C4-2B (cell line): ENCODE results near the gene ARHGEF4.

ENCODE experiments used
- H3K27ac ChIP-seq: fragments of 450-650 bp; 2 replicates; pipeline ENCODE4 v1.5.1; 2017
- ZFX ChIP-seq: fragments of 450-650 bp; IDR thresholded peaks from 2 replicates; pipeline ENCODE4 v1.6.1; 2017
- TF ChIP-seq, protein P1 (sequence below): fragments of 450-650 bp; conservative IDR thresholded peaks from 2 replicates; pipeline ENCODE4 v1.5.1; 2017; ENCODE audit warnings: mild to moderate bottlenecking

ARHGEF4 gene

DNA sequence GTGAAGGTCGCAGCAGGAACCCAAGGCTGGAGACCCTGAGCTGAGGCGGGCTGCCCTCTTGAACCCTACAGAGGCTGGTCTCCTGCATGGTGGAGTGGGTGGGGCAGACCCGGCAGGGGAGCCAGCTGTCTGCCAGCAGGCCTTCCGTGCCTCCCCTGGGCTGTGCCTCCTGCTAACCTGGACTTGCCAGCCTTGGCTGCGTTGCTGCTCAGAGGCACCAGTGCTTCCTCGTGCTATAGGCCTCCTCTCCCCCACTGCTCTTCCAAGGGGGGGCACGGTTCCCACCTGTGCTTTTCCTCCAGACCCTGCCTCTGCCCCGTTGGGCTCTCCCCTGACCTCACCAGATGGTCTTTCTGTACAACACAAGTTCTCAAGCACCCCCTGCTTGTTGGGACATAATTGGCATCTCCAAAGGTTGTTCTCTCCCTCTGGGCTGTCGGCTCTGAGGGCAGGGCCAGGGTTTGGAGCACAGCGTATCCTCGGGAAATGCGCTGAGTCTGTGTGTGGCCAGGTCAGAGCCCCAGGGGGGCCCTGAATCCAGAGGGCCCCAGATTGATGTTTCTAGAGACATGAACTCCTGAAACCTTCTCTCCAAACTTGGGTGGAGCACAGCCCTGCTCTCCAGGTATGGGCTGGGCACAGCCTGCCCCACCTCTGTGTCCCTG lies 6.7 kb downstream of the ARHGEF4 start:
- TF ChIP-seq, protein P1, sequence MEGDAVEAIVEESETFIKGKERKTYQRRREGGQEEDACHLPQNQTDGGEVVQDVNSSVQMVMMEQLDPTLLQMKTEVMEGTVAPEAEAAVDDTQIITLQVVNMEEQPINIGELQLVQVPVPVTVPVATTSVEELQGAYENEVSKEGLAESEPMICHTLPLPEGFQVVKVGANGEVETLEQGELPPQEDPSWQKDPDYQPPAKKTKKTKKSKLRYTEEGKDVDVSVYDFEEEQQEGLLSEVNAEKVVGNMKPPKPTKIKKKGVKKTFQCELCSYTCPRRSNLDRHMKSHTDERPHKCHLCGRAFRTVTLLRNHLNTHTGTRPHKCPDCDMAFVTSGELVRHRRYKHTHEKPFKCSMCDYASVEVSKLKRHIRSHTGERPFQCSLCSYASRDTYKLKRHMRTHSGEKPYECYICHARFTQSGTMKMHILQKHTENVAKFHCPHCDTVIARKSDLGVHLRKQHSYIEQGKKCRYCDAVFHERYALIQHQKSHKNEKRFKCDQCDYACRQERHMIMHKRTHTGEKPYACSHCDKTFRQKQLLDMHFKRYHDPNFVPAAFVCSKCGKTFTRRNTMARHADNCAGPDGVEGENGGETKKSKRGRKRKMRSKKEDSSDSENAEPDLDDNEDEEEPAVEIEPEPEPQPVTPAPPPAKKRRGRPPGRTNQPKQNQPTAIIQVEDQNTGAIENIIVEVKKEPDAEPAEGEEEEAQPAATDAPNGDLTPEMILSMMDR = no peak
- no peak for TF ChIP-seq ZFX
- no peak overlapping the region for H3K27ac ChIP-seq

DNA sequence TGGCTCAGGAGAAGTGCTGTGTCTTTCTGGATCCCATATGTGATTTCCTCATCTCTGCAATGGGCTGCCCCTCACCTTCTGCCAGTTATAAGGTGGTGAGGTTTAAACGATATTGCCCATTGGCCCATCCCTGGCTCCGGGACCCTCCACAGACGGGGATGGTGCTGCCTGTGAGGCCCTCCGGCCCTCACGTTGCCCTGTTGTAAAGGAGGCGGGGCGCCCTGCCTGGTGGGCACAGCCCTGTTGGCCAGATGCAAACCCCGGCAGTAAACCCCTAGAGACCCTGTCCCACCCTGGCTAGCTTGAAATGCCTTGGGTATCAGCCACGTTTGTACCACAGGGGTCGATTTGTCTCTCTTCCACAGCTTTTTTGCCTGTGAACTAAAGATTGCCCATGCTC lies 7.4 kb downstream of the ARHGEF4 start:
- TF ChIP-seq ZFX = no peak
- TF ChIP-seq, protein P1 = no peak
- H3K27ac ChIP-seq = no peak overlapping the region

DNA sequence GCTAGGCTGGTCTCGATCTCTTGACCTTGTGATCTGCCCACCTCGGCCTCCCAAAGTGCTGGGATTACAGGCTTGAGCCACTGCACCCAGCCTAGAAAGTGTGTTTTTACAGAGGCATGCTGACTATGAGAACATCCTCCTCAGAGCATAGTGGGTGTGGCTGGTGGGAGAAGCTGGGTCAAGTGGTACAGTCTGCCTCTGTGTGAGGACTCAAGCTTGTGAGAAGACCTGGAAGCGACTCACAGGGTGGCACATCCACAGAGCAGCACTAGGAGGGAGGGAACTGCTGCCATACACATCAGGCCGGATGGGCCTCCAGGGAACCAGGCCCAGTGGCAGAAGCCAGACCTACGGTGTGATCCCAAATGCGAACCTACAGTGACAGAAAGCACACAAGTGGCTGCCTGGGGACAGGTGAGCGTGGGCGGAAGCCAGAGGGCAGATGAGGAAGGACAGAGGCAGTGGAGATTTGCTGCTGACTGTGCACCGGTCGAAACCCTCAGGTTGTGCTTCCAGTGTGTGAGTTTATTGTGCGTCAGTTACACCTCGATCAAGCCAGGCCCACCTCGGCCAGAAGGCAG lies 8.9 kb downstream of the ARHGEF4 start:
- TF ChIP-seq ZFX = no peak
- TF ChIP-seq, protein P1 = no peak
- no peak overlapping the region for H3K27ac ChIP-seq

DNA sequence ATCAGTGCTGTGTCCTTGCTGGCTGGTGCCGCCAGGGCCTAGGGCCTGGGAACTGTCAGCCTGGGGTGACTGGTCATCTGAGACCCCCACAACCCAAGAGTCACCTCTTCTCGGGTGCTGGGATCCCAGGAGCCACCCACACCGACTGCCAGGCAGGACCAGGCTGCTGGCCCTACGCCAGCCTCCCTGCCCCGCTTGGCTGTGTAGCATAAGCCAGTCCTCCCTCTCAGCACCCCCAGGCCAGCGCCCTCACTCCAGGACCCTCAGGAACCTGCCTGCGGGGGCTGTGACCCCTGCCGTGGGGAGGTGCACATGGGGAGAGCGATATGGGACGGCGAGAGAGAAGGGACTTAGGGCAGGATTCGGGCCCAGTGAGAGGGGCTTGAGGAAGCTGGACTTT lies 9.5 kb downstream of the ARHGEF4 start:
- no peak overlapping the region for H3K27ac ChIP-seq
- TF ChIP-seq ZFX = no peak
- TF ChIP-seq, protein P1 = no peak

DNA sequence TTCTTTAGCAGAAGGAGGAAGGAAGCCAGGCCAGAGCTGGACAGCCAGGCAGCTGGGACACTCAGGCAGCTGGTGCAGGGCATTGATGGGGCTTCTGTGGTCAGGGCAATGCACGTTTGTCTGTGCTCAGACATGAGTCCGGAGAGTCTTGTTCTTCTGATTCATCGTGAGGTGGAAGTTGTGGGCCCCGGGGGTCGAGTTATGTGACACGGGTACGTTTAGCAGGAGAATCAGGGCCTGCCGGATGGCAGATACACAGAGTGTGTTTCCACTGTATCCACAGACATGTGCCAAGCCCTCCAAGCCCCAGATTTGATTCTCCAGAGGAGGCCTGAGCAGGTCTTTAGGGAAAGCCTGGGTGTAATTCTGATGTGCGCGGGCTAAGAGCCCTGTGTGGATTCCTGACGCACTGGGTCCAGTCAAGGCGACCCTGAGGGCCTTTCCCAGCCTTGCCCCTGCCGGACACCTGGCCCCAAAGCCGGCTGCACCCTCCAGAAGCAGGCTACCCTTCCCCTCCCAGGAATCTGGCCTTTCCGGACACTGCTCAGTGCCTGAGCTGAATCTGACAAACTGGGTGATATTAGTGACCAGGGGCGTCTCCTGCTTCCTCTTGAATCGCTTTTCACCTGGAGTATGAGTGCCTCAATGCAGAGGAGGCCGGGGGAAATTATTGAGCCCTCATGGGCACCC lies 10.1 kb downstream of the ARHGEF4 start:
- no peak overlapping the region for H3K27ac ChIP-seq

GRCh38 chr2:130847776-130848525 lies 11.2 kb downstream of the ARHGEF4 start:
- H3K27ac ChIP-seq = no peak overlapping the region

More for the DNA sequence above, 10.1 kb downstream of the ARHGEF4 start:
- no peak for TF ChIP-seq ZFX
- TF ChIP-seq, protein P1 = no peak

More at GRCh38 chr2:130847776-130848525, 11.2 kb downstream of the ARHGEF4 start:
- TF ChIP-seq ZFX = no peak
- TF ChIP-seq, protein P1 = no peak
